HepG2 (cell line): ENCODE results near the gene STX4. TPM values are rescaled to one million over a fixed set of nuclear protein-coding genes. Genes with fewer than 3 reads are reported as not detected.

ENCODE experiments used
- ATAD3A ChIP-seq: sonication (generic); formaldehyde crosslinking; IDR thresholded peaks from 2 replicates; pipeline ENCODE4 v1.4.0; 2020; ENCODE audit warnings: missing genetic modification reagents
- CEBPB ChIP-seq: IDR thresholded peaks from 2 replicates; pipeline ENCODE4 v1.6.1; 2011; ENCODE audit warnings: low read depth, low read length, improper control_type of control experiment, borderline replicate concordance
- E2F2 ChIP-seq: sonication (generic); formaldehyde crosslinking; IDR thresholded peaks from 2 replicates; pipeline ENCODE4 v1.4.0; 2020; ENCODE audit warnings: missing genetic modification reagents, borderline replicate concordance
- FOXO4 ChIP-seq: sonication (generic); formaldehyde crosslinking; conservative IDR thresholded peaks from 2 replicates; pipeline ENCODE4 v1.8.1; 2023; ENCODE audit warnings: missing genetic modification reagents
- HMGXB3 ChIP-seq: sonication (generic); formaldehyde crosslinking; IDR thresholded peaks from 2 replicates; pipeline ENCODE4 v1.4.0; 2020; ENCODE audit warnings: missing genetic modification reagents, borderline replicate concordance
- HOXA7 ChIP-seq: sonication (generic); formaldehyde crosslinking; IDR thresholded peaks from 2 replicates; pipeline ENCODE4 v1.8.1; 2022; ENCODE audit warnings: mild to moderate bottlenecking, missing genetic modification reagents, moderate library complexity
- KAT8 ChIP-seq: IDR thresholded peaks from 2 replicates; pipeline ENCODE4 v1.6.1; 2016; ENCODE audit warnings: missing genetic modification reagents, missing compliant biosample characterization
- MAF1 ChIP-seq: sonication (generic); formaldehyde crosslinking; IDR thresholded peaks from 2 replicates; pipeline ENCODE4 v1.5.0; 2020; ENCODE audit warnings: missing genetic modification reagents, borderline replicate concordance
- NR2F6 ChIP-seq, 2 experiments: IDR thresholded peaks; 2 replicates each; pipeline ENCODE4 v1.6.1; 2016; ENCODE audit warnings: antibody characterized with exemption in 1 of 2, mild to moderate bottlenecking in 1 of 2
- SNRNP70 ChIP-seq: fragments of 200-400 bp; formaldehyde crosslinking; IDR thresholded peaks from 2 replicates; pipeline ENCODE4 v1.6.1; 2017; ENCODE audit warnings: mild to moderate bottlenecking, low read depth, low read length, moderate library complexity
- SP1 ChIP-seq, 2 experiments: fragments of 450-650 bp in 1 of 2; sonication (generic) in 1 of 2; formaldehyde crosslinking in 1 of 2; IDR thresholded peaks; 2 replicates each; pipeline versions ENCODE4 v1.4.0 to v1.6.1; 2016 to 2020; ENCODE audit warnings: missing genetic modification reagents in 1 of 2
- TCF7 ChIP-seq: sonication (generic); IDR thresholded peaks from 2 replicates; pipeline ENCODE4 v1.6.1; 2016; ENCODE audit warnings: antibody characterized with exemption, low read depth
- ZBTB25 ChIP-seq: IDR thresholded peaks from 2 replicates; pipeline ENCODE4 v1.6.1; 2018; ENCODE audit warnings: missing genetic modification reagents
- ZNF121 ChIP-seq: sonication (generic); formaldehyde crosslinking; IDR thresholded peaks from 2 replicates; pipeline ENCODE4 v1.5.0; 2020; ENCODE audit warnings: mild to moderate bottlenecking, missing genetic modification reagents
- ZNF331 ChIP-seq: sonication (generic); formaldehyde crosslinking; IDR thresholded peaks from 2 replicates; pipeline ENCODE4 v1.4.0; 2020; ENCODE audit warnings: missing genetic modification reagents
- ZNF441 ChIP-seq: sonication (generic); formaldehyde crosslinking; IDR thresholded peaks from 2 replicates; pipeline ENCODE4 v1.7.0; 2021; ENCODE audit warnings: missing genetic modification reagents, borderline replicate concordance
- ZNF512 ChIP-seq: sonication (generic); formaldehyde crosslinking; IDR thresholded peaks from 2 replicates; pipeline ENCODE4 v1.4.0; 2020; ENCODE audit warnings: mild to moderate bottlenecking, missing genetic modification reagents
- ZNF530 ChIP-seq: sonication (generic); formaldehyde crosslinking; IDR thresholded peaks from 2 replicates; pipeline ENCODE4 v1.5.0; 2020; ENCODE audit warnings: low read depth, mild to moderate bottlenecking, missing genetic modification reagents
- ZSCAN30 ChIP-seq: sonication (generic); formaldehyde crosslinking; IDR thresholded peaks from 2 replicates; pipeline ENCODE4 v1.5.0; 2020; ENCODE audit warnings: mild to moderate bottlenecking, missing genetic modification reagents
- polyA plus RNA-seq, 8 experiments: library from polyadenylated mRNA; depleted of rRNA in 3 of 8; stranded (reverse) in 7 of 8; unstranded in 1 of 8; fragments of >200 nt; fragmentation: Illumina TruSeq in 4 of 8; extraction: Trizol in 4 of 8; gene quantifications; 2 replicates each; pipeline versions ENCODE4 v1.2.1 to v1.2.3, GENCODE V29; 2011 to 2016; ENCODE audit warnings: low read depth in 4 of 8, missing spikeins in 1 of 8, mixed read lengths in 1 of 8; ENCODE audit not compliant: insufficient read depth in 1 of 8
- total RNA-seq, 5 experiments: library from RNA; depleted of rRNA; stranded (reverse); fragments of >200 nt; fragmentation: Illumina TruSeq; extraction: Trizol; gene quantifications; 2 replicates each; pipeline ENCODE4 v1.2.3, GENCODE V29; 2016; ENCODE audit warnings: low read depth in 1 of 5

Gene STX4
- total and polyA plus RNA-seq, 2 of the 13 experiments (the other 11 are each of a cell fraction or from before 2014, with no cell fraction given): 29.2 to 34.6 TPM

- no peak for TF ChIP-seq HMGXB3 (CRISPR knock-in tag)
- TF ChIP-seq MAF1 (CRISPR knock-in tag): no peak
- TF ChIP-seq SNRNP70: no peak
- TF ChIP-seq NR2F6 (IDR thresholded peaks at IDR 0.05): no peak
- TF ChIP-seq NR2F6 (CRISPR knock-in tag; IDR thresholded peaks at IDR 0.05): 0 out of 2 replicates have a peak, but pooled peaks have one; percentile 48
- no peak for TF ChIP-seq ATAD3A (CRISPR knock-in tag)
- TF ChIP-seq ZNF530 (CRISPR knock-in tag): no peak
- no peak for TF ChIP-seq ZNF512 (CRISPR knock-in tag)
- TF ChIP-seq ZSCAN30 (CRISPR knock-in tag): peak; percentile 89
- no peak for TF ChIP-seq SP1 (IDR thresholded peaks at IDR 0.05)
- TF ChIP-seq SP1 (CRISPR knock-in tag; IDR thresholded peaks at IDR 0.05): peak; percentile 83
- TF ChIP-seq KAT8 (CRISPR knock-in tag): peak; percentile 58; the same call in 1 of the 2 replicates
- peak; percentile 87; the same call in 1 of the 2 replicates for TF ChIP-seq ZNF441
- TF ChIP-seq ZBTB25 (CRISPR knock-in tag): peak; percentile 42; the same call in 1 of the 2 replicates
- TF ChIP-seq TCF7: no peak
- no peak for TF ChIP-seq FOXO4 (CRISPR knock-in tag)
- TF ChIP-seq HOXA7 (CRISPR knock-in tag): 0 out of 2 replicates have a peak, but pooled peaks have one; percentile 2
- TF ChIP-seq CEBPB: no peak
- TF ChIP-seq ZNF121 (CRISPR knock-in tag): peak; percentile 47; the same call in 1 of the 2 replicates
- TF ChIP-seq ZNF331: peak; percentile 49; the same call in 1 of the 2 replicates
- TF ChIP-seq E2F2 (CRISPR knock-in tag): 0 out of 2 replicates have a peak, but pooled peaks have one; percentile 34
Measured at GRCh38 chr16:31033709-31034492, 543 bp downstream of the STX4 start (continued).
